ENCODE measurements around the gene GNG8. TPM values are rescaled to one million over a fixed set of nuclear protein-coding genes. Genes with fewer than 3 reads are reported as not detected.

GNG8 gene
- total and polyA plus RNA-seq, 9 of the 15 experiments (the other 6 are each of a cell fraction or from before 2014, with no cell fraction given), result 1.3 TPM; not detected in 8

DNA sequence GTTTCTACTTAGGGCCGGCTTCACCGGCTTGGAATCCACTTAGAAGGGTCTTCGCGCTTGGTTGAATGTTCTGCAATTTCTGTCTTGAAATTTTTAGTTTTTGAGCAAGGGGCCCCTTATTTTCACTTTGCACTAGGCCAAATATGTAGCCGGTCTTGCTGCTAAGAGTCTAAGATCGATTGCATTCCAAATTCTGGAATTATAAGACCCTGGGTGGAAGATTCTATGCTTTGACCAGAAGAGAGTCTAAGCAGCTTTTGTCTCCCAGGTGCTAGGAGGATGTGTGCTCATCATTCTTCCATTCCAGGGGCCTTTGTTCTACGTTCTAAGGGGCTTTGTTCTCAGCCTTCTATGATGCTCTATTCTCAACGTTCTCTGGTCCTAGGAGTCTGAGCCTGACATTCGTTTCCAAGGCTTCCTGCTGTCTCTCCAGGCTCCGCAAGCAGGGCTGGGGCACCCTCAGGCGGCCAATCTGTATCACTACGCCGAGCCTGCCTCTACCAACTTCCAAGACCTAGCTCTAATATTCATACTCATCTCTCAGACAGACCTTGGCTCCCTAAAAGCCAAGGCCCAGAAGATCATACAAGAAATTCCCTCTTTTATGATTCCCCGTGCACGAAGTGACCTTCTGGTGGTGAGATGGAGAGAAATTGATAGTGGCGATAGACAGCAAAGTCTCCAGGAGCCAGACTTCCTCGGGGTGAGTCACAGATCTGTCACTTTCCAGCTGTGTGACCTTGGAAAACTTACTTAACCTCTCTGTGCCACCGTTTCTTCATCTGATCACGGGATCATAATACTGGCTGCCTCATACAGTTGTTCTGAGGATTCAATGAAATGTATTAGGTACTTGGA is 26.0 kb upstream of the GNG8 start (continued):
- TF ChIP-seq TEAD1 (CRISPR knock-in tag; IDR thresholded peaks at IDR 0.05) (no peak), RAD51 (IDR thresholded peaks at IDR 0.05; ENCODE audit: borderline replicate concordance, low read depth) (no peak), ZNF561 (CRISPR knock-in tag; conservative IDR thresholded peaks at IDR 0.05) (no peak), TFAP4 (CRISPR knock-in tag; IDR thresholded peaks at IDR 0.05; ENCODE audit: borderline replicate concordance) (0 out of 2 replicates have a peak, but pooled peaks have one; percentile 12), SOX6 (IDR thresholded peaks at IDR 0.05) (0 out of 2 replicates have a peak, but pooled peaks have one; percentile 31), POLR3G (IDR thresholded peaks at IDR 0.05; ENCODE audit: extremely low read depth, insufficient read length, insufficient replicate concordance) (no peak), ZNF263 (CRISPR knock-in tag; IDR thresholded peaks at IDR 0.05; ENCODE audit: borderline replicate concordance) (peak; percentile 82; the same call in 1 of the 2 replicates), AFF1 (IDR thresholded peaks at IDR 0.05; ENCODE audit: low read depth in 1 of 2, partially characterized antibody in 2 of 2) (peak in 1 of 2 experiments; percentile 62), ZNF445 (CRISPR knock-in tag; IDR thresholded peaks at IDR 0.05; ENCODE audit: low read depth) (no peak), SUPT5H (IDR thresholded peaks at IDR 0.05) (no peak), E2F1 (CRISPR knock-in tag; IDR thresholded peaks at IDR 0.05) (0 out of 2 replicates have a peak, but pooled peaks have one; percentile 5)
- TF ChIP-seq, protein P1, sequence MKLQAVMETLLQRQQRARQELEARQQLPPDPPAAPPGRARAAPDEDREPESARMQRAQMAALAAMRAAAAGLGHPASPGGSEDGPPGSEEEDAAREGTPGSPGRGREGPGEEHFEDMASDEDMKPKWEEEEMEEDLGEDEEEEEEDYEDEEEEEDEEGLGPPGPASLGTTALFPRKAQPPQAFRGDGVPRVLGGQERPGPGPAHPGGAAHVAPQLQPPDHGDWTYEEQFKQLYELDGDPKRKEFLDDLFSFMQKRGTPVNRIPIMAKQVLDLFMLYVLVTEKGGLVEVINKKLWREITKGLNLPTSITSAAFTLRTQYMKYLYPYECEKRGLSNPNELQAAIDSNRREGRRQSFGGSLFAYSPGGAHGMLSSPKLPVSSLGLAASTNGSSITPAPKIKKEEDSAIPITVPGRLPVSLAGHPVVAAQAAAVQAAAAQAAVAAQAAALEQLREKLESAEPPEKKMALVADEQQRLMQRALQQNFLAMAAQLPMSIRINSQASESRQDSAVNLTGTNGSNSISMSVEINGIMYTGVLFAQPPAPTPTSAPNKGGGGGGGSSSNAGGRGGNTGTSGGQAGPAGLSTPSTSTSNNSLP (IDR thresholded peaks at IDR 0.05; ENCODE audit: borderline replicate concordance, low read depth, low read length), result no peak

Data from K562 (cell line).